Subcutaneous adipose tissue (tissue), 4 donors: ENCODE results near the gene NNT. TPM values are rescaled to one million over a fixed set of nuclear protein-coding genes. Genes with fewer than 3 reads are reported as not detected.

Experiments
- total RNA-seq, 4 donors: library from RNA; depleted of rRNA; stranded (reverse); fragments of >200 nt; gene quantifications; one replicate each; pipeline ENCODE4 v1.1.0, GENCODE V29; 2016
- TF ChIP-seq, protein P1 (sequence below): fragments of 450-650 bp; IDR thresholded peaks from one replicate; pipeline ENCODE4 v1.5.1; 2016; ENCODE audit warnings: low read depth, mild to moderate bottlenecking, control low read depth, antibody characterized with exemption, moderate library complexity

The NNT gene
- total RNA-seq, 4 donors from 2014 or later = 93.8 to 136 (median 102) TPM

DNA sequence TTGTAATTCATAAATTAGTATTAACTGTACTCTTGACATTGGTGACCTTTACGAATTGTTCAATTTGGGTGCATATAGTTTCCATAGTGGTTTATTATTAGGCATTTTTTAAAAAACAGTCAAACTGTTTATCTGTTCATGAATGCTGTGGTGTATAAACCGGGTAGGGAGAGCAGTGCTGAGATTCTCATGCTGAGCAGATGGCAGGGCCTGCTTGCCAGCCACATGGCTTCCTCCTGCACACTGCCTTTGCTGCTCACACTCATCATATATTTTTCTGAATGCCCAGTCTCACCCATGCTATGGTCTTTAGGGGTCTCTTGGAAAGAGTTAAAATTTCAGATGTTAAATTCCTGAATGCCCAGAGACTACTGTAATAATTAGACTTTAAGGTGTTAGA lies 40.8 kb downstream of the NNT start:
- TF ChIP-seq, protein P1, sequence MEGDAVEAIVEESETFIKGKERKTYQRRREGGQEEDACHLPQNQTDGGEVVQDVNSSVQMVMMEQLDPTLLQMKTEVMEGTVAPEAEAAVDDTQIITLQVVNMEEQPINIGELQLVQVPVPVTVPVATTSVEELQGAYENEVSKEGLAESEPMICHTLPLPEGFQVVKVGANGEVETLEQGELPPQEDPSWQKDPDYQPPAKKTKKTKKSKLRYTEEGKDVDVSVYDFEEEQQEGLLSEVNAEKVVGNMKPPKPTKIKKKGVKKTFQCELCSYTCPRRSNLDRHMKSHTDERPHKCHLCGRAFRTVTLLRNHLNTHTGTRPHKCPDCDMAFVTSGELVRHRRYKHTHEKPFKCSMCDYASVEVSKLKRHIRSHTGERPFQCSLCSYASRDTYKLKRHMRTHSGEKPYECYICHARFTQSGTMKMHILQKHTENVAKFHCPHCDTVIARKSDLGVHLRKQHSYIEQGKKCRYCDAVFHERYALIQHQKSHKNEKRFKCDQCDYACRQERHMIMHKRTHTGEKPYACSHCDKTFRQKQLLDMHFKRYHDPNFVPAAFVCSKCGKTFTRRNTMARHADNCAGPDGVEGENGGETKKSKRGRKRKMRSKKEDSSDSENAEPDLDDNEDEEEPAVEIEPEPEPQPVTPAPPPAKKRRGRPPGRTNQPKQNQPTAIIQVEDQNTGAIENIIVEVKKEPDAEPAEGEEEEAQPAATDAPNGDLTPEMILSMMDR = no peak

DNA sequence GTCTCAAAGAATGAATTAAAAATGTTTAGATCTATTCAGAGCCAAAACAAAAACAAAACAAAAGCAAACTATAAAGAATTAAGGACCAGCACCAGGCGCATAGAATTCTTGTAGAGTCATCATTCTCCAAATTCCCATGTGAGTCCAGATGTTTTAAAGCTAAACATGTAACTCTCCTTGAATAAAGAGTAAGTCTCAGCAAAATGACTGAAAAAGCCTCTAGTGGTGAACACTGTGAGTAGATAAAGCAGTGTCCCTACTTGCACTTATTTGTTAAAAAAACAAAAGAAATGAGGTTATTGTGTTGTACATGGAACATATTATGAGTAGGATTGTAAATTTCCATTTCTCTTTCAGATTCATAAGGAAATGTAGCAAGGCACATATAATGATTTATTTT lies 44.0 kb downstream of the NNT start:
- TF ChIP-seq, protein P1 = no peak

DNA sequence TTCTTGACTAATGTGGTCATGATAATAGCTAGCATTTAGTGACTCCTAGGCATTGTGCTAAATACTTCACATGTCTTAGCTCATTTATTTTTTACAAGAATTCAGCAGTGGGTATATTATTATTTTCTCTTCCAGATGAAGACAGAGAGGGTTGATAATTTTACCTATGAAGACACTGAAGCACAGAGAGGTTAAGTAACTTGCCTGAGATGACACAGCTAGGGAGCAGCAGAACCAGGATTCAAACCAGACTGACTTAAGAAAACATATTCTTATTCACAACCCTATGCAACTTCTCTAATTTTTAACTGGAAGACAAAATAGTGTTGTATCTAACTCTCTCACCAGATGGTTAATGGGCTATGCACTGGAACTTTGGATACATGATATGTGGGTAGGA lies 44.8 kb downstream of the NNT start:
- TF ChIP-seq, protein P1 = no peak

DNA sequence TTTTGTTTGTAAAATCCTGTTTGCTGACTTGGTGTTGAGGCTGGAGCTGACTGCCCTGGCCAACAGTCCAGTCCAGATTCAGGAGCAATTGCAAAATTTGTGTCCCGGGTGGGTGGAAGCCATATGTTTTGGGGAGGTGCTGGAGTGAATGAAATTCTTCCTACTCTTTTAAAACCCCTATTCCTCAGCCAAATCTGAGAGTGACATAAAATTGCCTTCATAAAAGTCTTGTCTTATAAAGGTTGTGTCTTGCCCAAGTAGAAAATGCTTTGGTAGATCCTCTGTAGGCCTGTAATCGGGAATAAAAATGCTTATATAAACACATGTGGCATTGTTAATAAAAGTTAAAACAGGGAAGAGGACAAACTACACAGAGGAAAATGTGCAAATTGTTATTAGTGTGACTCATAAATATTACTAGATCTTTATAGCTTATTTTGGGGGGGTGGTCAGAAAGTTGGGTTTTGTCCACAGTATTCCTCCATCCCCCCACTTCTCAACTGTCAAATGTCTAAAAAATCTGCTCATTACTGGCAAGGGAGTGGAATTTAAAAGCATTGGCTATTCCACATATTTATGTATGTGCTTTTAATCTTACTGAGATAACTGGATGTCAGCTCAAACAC lies 45.6 kb downstream of the NNT start:
- TF ChIP-seq, protein P1 = no peak

DNA sequence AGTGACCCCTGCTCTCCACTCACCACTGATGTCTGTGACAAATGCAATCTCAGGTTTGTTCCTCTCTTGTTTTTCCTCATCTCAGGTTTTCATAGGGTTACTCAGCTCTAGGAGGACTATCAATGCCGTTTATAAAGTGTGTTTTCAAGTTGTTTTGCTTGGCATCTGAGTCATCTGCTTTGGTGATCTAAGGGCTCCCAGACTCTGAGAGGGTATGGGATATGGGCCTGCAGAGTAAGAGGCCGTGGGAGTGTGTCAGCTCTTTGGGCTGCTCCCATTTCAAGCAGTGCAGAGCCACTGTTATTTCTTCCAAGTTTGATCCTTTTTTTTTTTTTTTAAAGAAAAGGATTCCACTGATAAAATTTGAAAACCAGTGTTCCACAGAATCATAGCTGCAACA lies 46.3 kb downstream of the NNT start:
- TF ChIP-seq, protein P1 = no peak

DNA sequence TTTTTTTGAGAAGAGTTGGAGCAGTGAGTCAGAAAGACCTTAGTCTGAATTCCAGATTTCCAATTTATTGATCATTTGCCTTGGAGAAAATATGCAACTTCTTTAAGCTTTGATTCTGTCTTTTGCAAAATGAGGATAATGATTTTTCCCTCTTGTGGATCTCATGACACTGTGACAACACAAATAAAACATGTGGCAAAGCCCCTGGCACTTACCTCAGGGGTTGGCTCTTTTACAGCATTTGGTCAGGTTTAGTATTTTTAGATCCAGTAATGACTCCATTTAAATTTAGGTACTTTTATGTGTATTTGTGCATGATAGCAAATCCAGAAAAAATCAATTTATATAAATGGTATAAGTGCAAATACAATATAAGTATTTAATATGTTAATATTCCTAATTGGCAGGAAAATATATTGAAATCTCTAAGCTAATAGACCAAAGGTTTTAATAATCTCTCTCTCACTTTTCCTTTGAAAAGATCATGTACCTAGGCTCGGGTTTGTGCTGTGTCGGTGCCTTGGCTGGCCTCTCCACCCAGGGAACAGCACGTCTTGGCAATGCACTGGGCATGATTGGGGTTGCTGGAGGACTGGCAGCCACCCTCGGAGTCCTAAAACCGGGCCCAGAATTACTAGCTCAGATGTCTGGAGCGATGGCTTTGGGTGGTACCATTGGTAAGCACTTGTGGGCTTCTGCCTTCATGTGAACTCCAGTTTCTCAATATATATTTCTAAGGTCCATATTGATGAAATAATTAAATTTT lies 49.7 kb downstream of the NNT start:
- TF ChIP-seq, protein P1 = no peak

DNA sequence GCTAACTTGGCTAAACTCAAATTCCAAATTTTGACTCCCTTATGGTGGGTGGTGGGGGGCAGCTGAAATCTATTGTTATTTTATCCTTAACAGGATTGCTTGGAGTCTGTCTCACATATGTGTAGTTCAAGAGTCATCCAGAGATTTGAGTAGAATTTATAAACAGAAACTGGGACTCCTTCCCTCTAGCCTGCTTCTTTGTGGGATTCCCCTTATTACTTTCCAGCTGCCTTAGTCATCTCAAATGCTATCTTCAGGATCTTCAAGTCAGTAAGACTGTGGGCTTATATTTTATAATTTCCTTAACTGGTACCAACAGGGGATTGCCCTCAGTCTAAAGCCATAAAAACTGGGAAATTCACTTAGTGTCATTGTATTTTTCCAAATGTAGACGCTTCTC lies 55.5 kb downstream of the NNT start:
- TF ChIP-seq, protein P1 = no peak
